Large intestine (tissue), 3 donors: Measurements from ENCODE around the gene IGSF3. TPM values are rescaled to one million over a fixed set of nuclear protein-coding genes. Genes with fewer than 3 reads are reported as not detected.
A peak's percentile ranks its signal among the peaks of the same experiment; 100 is the strongest.
"Not testable (repeated sequence)": the region's sequence is repeated elsewhere in the genome, so short reads cannot be mapped to it uniquely, and the experiment has no call there.

Experiments
- DNase-seq, 2 donors: peaks; one replicate each; pipeline versions ENCODE4 v3.0.0 to v3.0.0-alpha.2; 2013
- H3K27ac ChIP-seq: one replicate; pipeline ENCODE4 v1.5.1; 2013; ENCODE audit warnings: low read length
- H3K27me3 ChIP-seq: 2 replicates; pipeline ENCODE4 v1.6.1; 2013; ENCODE audit warnings: low read length; ENCODE audit not compliant: control insufficient read depth, insufficient read depth
- H3K36me3 ChIP-seq: 2 replicates; pipeline ENCODE4 v1.6.1; 2013; ENCODE audit warnings: low read length; ENCODE audit not compliant: control insufficient read depth, insufficient read depth
- H3K4me1 ChIP-seq: one replicate; pipeline ENCODE4 v1.6.1; 2013; ENCODE audit warnings: low read length; ENCODE audit not compliant: control insufficient read depth, insufficient read depth
- H3K4me3 ChIP-seq: one replicate; pipeline ENCODE4 v1.5.1; 2013; ENCODE audit warnings: low read length
- H3K9me3 ChIP-seq: one replicate; pipeline ENCODE4 v1.6.1; 2013; ENCODE audit warnings: mild to moderate bottlenecking, low read depth, low read length, moderate library complexity; ENCODE audit not compliant: control insufficient read depth
- WGBS: methylation state at CpG from one replicate; pipeline ENCODE4 v1.1.5; 2013; ENCODE audit warnings: low lambda C conversion rate; ENCODE audit not compliant: insufficient coverage; 5-methylcytosine and 5-hydroxymethylcytosine counted together
- polyA plus RNA-seq: library from polyadenylated mRNA; unstranded; fragments of 120-200 nt; gene quantifications from one replicate; pipeline ENCODE4 v1.2.1, GENCODE V29; 2013

The IGSF3 gene
- polyA plus RNA-seq, 1 donor: 36.1 TPM

- H3K27me3 ChIP-seq, DNase-seq, H3K27ac ChIP-seq, H3K4me3 ChIP-seq, H3K9me3 ChIP-seq: not testable (repeated sequence)
- peaks cover 16% of the 10 kb centered on the region for H3K36me3 ChIP-seq
- peaks cover 37% of the 10 kb centered on the region for H3K4me1 ChIP-seq
- WGBS: no CpG with 5 or more reads among the region's 2 CpGs
Measured at GRCh38 chr1:116599369-116599768, 68.2 kb downstream of the IGSF3 start.

GRCh38 chr1:116598420-116599036 is 69.0 kb downstream of the IGSF3 start:
- not testable (repeated sequence) for H3K9me3 ChIP-seq, H3K27me3 ChIP-seq, DNase-seq, H3K4me3 ChIP-seq
- no CpG with 5 or more reads among the region's 11 CpGs for WGBS
- Histone ChIP-seq H3K4me1 (peaks cover 37% of the 10 kb centered on the region), H3K36me3 (peaks cover 13% of the 10 kb centered on the region), H3K27ac (peak overlapping the region; percentile 77)

- not testable (repeated sequence) for H3K36me3 ChIP-seq, H3K27me3 ChIP-seq, H3K4me3 ChIP-seq, H3K9me3 ChIP-seq
- Histone ChIP-seq H3K27ac (peak overlapping the region; percentile 77), H3K4me1 (peaks cover 38% of the 10 kb centered on the region)
- WGBS: no CpG with 5 or more reads among the region's 2 CpGs
- peak; percentile 66 to 79 for DNase-seq
Measured at GRCh38 chr1:116597388-116597787, 70.1 kb downstream of the IGSF3 start.

DNA sequence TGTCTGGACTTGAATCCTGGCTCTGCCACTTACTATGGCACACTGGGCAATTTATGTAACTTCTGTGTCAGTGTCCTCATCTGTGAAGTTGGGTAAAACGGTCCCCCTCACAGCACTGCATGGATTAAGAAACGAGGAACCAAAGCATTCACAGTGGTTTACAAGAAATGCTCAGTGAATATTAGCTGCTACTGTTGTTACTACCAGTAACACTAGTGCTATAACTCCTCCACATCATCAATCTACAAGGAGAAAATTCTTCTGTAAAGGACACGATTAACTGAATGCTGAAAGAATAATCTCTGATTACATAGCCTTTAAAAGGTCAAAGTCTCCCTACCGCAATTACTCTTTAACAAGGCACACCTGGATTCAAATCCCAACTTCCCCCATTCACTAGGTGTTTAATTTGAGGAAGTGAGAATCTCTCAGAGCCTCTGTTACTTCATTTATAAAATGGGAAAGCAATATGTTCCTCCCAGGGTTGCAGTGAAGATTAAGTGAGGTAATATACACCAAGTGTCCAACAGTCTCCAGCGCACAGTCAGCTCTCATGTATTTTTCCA is 70.7 kb downstream of the IGSF3 start:
- Histone ChIP-seq H3K4me1 (peaks cover 44% of the 10 kb centered on the region), H3K27ac (peak overlapping the region; percentile 77)
- no CpG with 5 or more reads among the region's 5 CpGs for WGBS
- not testable (repeated sequence) for H3K9me3 ChIP-seq, H3K27me3 ChIP-seq, H3K4me3 ChIP-seq, H3K36me3 ChIP-seq
- peak; percentile 73 to 88 for DNase-seq

DNA sequence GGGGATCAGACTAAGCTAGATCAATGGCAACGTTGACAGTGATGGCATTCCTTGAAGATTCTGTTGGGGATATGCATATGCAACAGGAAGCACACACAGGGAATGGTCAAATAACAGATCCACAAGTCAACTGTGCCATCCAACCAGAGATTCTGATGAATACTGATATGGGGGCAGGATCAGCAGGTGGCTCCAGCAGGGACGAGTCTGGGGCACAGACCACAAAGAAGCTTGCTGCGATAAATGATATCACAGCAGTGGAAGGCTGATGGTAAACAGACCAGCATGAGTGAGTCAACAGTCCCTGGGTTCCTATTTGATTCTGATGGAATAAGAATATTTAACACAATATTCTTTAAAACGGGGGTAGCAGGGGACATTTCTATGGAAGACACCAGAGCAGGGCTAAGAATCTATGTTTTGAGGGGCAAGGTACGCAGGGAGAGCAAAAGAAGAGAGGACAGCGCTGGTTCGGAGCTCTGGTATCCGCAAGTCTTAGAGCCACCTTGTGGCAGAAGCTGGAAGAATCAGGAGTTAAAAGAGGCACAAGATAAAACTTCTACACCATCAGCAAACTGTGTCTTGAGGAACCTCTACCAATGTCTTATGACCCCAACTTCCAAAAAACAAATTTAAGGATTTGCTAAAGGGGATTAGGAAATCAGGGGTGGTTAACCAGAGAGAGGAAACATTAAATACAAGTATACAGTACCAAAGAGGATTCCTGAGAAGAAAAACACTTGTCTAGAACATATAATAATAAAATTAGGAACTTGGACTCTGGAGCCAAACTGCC is 71.4 kb downstream of the IGSF3 start:
- peak; percentile 37 to 71 for DNase-seq
- not testable (repeated sequence) for H3K9me3 ChIP-seq, H3K27me3 ChIP-seq, H3K36me3 ChIP-seq
- Histone ChIP-seq H3K4me3 (peak overlapping the region; percentile 7), H3K27ac (peak overlapping the region; percentile 77), H3K4me1 (peaks cover 44% of the 10 kb centered on the region)
- whole genome bisulfite sequencing: 0% methylated on average over 4 of the region's 8 CpGs

DNA sequence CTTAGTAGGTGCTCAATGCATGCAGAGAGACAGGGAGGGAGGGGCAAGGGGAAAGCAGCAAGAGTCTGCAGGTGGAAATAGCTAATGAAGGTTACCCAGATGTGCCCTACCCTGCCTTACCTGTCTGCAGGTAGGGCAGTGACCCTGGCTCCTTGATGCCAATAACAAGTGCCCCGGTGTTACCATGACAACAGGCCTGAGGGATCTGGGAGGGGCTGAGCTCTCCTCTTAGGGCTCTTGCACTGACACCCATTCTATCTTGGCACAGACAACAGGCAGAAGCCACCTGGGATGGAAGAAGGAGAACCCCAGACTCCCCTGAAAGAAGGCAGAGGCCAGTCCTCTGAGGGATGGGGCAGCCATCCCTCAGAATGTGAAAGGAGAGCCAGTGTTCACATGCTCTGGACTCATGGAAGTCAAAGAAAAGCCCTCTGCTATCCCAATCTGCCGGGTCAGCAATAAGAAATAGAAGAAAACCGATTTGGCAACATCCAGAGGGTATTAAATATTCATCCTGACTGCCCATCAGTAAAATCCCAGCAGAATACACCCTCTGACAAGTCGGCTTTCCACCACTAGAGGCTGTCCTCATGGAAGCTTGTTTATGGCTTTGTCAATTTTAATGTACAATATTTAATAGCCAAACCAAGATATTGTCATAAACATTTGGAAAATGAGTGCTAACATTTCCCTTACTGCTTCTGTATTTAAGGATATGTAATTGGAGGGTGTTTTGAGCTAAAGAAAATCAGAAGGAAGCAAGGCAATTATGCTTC is 72.3 kb downstream of the IGSF3 start:
- not testable (repeated sequence) for H3K27me3 ChIP-seq, H3K36me3 ChIP-seq, H3K9me3 ChIP-seq, H3K4me3 ChIP-seq, DNase-seq
- Histone ChIP-seq H3K27ac (peak overlapping the region; percentile 77), H3K4me1 (peaks cover 44% of the 10 kb centered on the region)
- WGBS: no CpG with 5 or more reads among the region's 4 CpGs

DNA sequence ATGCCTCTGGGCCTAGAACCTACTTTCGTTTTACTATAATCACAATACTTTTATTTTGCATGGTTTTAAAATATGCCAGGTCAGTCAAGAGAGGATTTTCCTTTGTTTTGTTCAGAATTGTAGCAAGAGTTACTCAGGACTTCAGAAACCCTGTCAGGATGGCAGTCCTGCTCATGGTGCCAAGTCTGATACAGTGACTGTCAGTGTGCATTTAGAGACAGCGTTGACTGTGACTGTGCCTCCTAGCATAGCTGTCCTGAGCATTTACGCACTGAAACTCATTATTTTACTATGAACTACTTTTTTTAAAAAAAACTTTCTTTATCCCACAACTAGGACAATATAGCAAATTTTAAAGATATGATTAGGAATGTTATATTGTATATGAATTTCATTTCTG is 73.6 kb downstream of the IGSF3 start:
- H3K4me3 ChIP-seq, H3K27me3 ChIP-seq, H3K36me3 ChIP-seq, H3K27ac ChIP-seq, H3K9me3 ChIP-seq, DNase-seq: not testable (repeated sequence)
- WGBS: no CpG with 5 or more reads among the region's 3 CpGs
- peaks cover 55% of the 10 kb centered on the region for H3K4me1 ChIP-seq

DNA sequence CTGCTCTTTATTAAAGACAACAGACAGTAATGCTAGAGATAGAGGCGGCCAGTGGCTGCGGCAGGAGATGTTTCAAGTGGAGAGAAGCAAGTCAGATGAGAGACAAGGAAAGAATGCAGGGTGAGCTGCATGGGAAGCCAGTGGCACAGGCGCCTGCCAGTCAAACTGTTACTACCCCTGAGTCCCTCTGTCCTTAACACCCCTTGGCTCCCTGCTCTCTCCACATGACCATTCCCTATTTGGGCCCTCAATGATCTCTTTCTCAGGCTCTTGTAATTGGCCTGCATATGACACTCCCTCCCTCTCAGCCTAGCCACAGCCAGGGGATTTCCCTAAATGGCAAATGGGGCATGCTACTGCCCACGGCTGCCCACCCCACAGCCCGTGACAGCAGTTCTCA is 74.1 kb downstream of the IGSF3 start:
- not testable (repeated sequence) for H3K27me3 ChIP-seq, H3K36me3 ChIP-seq, H3K27ac ChIP-seq, DNase-seq, H3K4me3 ChIP-seq, H3K9me3 ChIP-seq
- no CpG with 5 or more reads among the region's 5 CpGs for WGBS
- peaks cover 53% of the 10 kb centered on the region for H3K4me1 ChIP-seq

DNA sequence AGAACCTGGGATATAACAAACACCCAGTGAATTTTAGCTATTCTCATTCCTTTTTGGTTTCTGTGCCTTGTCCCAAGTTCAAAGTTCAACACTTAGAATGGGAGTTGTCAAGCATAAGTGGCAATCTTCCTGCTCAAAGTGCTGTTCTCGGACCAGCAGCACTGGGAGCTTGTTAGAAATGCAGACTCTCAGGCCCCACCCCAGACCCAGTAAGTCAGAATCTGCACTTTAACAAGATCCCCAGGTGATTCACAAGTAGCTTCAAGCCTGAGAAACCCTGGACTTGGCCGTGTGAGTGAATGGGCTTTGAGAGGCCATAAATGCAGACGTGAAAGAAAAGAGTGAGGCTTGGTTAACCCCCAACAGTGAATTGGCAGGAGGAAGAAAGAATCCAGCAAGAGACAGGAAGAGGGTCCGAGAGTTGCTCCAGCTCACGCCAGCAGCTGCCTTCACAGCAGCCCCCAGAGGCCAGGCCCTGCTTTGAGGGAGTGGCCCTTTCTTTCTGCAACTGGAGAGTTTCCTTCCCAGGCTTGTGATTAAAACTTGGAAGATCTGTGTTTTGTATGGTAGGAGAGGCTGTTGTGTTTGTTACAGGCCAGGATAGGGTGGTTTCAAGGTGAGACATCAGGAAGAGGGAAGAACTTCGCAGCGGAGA is 75.5 kb downstream of the IGSF3 start:
- not testable (repeated sequence) for H3K27me3 ChIP-seq, H3K4me3 ChIP-seq, H3K36me3 ChIP-seq, H3K9me3 ChIP-seq
- peak in 1 of 2 donors; percentile 16 for DNase-seq
- peaks cover 45% of the 10 kb centered on the region for H3K4me1 ChIP-seq
- 100% methylated on average over 2 of the region's 7 CpGs for WGBS
- peak overlapping the region; percentile 4 for H3K27ac ChIP-seq
